GM21526 (cell line): Measurements from ENCODE around the gene MRPS26.
"Not testable (repeated sequence)": the region's sequence is repeated elsewhere in the genome, so short reads cannot be mapped to it uniquely, and the experiment has no call there.

Experiments
- ATAC-seq: cut with Tn5 transposase; IDR thresholded peaks from one replicate; pipeline ENCODE4 v1.9.1; 2021; ENCODE audit warnings: moderate library complexity; ENCODE audit not compliant: unreplicated experiment, low FRiP score

MRPS26 gene

DNA sequence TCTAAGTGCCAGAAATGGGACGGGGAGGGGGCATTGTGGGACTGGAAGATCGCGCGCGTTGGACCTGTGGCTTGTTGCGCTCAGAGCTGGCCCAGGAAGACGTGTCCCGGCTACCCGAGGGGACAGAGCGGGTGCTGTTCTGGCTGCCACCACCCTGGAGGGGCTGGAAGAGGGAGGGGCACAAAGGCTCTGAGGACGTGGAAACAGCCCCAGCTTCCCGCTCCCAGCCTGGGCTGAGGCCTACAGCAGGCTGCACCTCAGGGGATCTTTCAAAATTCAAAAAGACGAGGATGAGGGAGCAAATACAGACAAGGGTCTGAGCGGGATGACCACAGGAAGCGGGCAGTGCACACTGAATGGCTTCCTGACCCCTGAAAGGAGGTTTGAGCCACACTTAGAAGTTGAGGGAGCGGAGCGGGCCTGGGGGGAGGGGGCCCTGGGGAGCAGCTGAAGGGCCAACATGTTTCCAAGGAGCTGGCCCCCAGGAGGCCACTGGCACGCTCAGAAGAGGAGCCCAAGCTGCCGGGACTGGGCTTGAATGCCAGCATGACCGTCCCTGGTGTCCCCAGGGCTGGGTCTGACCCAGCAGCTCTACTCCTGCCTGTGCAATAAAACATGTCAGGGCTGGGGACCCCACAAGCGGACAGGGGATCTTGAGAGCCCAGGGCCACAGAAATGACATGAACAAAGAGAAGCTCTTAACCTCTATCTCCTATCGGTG, 26.8 kb downstream of the MRPS26 start:
- no peak for ATAC-seq

DNA sequence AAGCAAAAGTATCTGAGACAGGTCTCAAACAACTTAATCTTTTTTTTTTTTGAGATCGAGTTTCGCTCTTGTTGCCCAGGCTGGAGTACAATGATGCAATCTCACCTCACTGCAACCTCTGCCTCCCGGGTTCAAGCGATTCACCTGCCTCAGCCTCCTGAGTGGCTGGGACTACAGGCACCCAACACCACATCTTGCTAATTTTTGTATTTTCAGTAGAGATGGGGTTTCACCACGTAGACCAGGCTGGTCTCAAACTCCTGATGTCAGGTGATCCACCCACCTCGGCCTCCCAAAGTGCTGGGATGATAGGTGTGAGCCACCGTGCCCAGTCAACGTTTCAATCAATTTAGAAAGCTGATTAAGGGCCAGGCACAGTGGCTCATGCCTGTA, 27.4 kb downstream of the MRPS26 start:
- not testable (repeated sequence) for ATAC-seq

DNA sequence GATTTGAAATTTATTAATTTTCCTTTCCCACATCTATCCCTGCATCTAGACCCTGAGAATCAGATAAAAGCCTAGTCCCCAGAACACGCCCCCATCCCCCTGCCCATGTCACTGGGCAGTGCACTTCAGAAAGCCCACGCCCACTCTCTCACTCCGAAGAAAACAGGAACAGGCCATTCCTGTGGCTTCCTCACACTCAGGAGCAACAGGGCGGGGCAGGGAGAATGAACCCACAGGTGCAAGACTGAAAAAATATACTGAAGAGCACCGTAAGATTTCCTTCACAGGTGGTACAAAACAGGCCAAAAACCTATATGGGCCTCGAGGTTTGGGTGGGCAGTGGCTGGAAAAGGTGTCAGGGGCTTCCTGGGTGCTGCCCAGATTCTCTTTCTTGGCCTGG, 29.0 kb downstream of the MRPS26 start:
- no peak for ATAC-seq

DNA sequence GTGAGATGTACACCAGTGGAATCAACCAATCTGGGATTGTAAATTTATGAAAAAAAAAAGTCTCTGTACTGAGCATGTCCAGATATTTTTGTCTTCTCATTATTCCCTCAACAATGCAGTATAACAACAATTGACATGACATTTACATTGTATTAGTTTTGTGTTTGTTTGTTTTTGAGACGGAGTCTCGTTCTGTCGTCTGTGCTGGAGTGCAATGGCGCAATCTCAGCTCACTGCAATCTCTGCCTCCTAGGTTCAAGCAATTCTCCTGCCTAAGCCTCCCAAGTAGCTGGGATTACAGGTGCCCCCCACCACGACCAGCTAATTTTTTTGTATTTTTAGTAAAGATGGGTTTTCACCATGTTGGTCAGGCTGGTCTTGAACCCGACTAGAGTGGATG, 29.5 kb downstream of the MRPS26 start:
- not testable (repeated sequence) for ATAC-seq

DNA sequence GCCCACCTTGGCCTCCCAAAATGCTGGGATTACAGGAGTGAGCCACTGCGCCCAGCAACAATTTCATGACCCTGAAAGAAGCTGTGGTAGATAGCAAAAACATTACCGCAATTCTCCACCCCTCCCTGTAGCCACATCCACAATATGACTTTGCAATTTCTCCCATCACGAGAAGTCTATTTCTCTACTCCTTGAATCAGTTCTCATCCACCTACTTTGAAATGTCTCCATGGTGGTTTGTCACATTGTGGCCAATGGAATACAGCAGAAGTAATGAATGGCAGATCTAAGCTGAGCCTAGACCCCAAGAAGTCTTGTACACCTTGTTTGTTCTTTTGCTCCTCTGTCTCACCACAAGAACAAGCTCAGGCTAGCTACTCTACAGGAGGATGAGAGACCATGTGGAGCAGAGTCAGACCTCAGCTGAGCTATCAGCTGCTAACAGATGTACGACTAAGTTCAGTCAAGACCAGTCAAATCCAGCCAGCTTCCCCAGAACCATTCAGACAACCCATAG, 31.8 kb downstream of the MRPS26 start:
- ATAC-seq = no peak

DNA sequence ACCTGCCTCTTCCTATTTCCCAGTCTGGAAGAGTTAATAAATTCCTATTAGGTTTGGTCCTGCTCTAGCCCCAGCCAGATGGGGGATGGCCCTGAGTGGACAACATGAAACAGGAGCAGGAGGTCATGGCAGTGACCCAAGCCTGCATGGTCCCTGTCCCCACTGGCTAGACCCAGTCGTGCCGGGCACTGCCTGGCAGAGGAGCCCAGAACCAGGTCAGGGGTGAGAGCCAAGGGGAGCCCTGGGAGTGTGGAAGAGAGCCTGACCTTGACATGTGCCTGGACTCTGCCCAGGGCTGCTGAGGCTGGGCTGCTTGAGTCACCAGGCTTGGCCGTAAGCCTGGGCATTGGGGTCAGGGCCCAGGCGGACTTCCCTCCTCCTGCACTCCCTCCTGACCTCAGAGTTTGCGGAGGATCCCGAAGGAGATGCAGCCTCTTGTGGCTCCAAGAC, 35.1 kb downstream of the MRPS26 start:
- ATAC-seq = no peak

DNA sequence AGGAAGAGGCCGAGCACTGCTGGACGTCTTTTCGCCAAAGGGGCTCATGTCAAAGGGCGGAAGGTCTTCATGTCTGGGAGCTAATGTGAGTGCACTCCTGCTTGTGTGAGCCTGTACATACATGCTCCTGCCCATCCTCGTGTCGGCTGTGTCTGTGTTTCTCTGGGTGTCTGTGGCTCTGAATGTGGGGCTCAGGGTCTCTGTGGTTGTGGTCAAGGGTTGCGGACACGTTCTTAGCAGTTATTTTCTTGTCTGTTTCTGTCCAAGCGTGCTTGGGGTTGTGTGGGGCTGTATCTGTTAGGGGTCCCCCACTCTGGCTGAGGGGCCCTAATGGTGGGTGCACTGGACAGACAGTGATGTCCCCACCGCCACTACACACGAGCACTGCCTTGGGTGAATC, 35.8 kb downstream of the MRPS26 start:
- ATAC-seq = no peak

DNA sequence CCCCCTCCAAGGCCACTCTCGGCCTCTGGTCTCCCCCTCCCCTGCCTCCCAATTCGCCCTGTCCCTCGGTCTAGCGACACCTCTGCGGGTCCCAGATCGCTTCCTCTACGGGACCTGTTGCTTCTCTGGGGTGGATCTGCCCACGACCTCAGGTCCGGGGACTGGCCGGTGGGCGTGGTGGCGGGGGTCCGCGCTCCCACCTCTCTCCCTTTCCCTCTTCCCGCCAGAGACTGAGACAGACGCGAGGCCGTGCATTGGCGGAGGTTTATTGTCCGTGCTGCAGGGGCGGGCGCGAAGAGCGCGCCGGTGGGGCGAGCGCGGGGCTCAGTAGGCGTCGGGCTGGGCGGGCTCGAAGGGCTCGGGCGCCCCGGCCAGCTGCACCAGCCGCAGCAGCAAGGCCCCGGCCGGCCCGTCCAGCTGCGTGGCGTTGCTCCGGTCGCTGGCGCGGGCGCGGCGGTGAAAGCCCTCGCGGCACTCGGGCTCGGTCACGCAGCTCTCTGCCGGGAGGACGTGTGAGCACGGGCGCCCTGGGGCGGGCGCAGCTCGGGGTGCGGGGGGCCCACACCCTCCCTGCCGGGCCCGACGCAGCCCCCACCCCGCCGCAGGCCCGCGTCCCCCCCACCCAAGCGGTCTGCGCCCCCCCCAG, 36.6 kb downstream of the MRPS26 start:
- no peak for ATAC-seq

DNA sequence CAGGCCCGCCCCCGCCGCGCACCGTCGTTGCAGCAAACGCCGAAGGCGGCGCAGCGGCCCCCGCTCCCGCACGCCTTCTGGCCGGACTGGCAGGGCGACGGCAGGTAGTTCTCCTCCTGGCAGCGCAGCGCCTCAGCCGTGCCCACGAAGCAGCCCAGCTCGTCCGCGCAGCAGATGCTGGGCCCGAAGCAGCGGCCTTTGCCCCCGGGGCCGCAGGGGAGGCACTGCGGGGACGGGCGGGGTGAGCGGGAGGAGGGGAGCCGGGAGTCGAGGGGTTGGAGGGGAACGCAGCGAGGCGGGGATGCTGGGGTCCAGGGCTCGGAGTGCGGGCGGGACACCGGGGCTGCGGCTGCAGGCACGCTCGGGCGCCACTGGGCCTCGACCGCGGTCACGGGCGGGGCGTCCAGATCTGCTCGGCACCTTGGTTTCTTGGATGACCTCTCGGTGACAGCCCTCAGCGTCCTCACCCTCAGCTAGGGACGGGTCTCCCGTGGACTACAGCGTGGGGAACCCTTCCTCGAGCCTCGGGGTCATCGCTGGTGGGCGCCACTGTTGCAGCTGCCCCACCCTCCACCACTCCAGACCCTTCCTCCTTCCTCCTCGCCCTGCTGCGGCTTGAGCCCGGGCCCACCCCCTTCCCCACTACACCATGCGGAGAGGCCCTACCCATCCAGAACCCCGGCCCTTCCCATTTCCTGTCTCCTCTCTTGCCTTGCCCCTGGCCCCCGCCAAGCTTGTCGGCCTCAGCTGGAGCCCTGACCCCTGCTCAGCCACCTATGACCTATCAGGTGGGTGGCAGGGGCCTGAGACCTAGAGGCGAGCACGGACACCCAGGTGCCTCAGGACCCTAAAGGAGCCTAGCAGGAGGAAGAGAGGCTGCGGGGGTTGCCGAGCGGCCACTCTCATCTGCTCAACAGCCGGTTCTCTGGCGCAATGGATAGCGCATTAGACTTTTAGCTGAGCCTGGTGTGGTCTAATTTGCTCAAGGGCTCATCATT, 37.4 kb downstream of the MRPS26 start:
- ATAC-seq = no peak

DNA sequence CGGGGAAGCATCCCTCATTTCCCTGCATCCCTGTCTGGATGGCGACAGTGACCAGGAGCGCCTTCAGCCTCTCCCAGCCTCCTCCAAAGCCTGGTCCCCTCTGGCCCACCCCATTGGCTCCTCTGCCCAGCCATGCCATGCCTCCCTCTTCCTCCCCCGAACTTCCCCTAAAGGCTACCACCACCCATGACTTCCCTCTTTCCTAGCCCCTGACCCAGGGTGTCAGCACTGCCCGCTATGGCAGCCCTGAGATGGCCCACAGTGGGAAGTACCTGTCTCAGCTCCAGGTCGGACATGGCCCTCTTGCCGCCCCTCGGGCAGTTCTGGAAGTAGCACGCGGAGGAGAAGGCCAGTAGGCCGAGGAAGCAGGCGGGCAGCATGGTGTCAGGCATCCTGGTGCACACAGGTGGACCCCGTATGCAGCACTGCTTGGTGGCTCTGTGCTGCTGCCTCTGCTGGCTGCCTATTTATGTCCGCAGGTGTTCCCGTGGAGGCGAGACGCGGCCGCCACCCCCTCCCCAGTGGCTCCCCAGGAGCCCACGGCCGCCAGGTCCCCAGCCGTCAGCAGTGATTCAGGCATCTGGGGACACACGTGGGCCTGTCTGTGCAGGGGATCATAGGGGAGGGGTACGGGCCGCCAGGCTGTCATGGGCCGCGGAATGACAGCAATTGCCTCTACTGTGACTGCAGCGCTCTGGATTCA, 38.6 kb downstream of the MRPS26 start, which contains the start of gene AVP:
AVP (minus strand) TSS at position 442 of the 703 bp plus-strand sequence; CDS start at position 392, 50 bp downstream.
- no peak for ATAC-seq

DNA sequence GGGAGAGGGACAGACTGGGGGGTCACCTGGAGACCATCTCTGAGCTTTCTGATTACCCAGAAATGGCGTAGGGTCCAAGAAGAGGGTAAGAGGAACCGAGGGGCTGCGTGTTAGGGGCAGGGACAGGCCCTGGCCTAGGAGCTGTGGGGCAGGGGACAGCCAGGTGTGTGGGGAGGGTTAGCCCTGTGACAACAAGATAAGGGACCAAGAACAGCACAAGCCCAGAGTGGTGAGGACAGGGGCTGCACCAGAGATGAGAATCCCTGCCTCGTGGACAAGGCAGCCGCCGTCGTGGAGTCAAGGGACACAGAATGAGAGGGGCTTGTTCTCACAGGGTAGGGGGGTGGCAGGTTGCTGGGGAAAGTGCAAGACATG, 39.1 kb downstream of the MRPS26 start:
- no peak for ATAC-seq

DNA sequence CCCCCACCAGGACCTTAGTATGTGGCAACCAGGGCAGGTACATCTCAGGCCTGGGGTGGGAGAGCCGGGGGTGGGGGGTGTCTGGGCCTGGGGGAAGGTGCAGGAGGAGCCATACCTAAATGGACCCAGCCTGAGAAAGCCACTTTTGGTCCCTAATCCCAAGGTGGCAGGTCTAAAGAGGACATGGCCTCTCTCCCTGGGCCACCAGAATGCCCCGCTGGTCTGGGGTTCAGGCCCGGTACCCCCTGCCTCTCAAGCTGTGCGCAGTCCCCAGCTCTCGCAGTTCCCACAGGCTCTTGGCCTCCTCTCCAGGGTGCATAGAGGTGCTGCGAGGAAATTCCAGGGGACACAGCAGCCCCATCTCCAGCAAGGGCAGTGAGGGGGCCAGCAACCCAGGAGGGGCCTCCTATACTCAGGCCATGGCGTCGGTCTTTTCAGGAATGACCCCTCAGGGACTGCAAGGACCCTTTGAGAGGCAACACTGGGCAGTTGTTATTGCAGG, 39.8 kb downstream of the MRPS26 start:
- no peak for ATAC-seq

DNA sequence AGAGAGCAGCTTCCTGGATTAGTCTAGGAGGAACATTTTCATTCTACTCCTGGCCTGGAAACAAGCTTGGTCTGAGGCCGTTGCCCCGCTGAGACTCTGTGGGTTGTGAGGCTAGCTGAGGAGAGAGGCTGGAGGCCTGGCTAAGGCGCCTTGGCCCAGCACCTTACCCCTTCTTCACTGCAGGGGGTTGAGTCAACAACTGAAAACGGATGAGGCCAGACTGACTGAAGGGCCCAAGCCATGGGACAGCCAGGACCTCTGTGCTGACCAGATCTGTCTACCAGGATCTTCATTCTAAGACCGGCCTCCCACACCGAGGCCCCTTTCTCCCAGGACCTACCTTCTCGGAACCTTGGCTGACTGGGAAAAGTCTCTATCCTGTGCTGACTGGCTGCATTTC, 42.2 kb downstream of the MRPS26 start:
- no peak for ATAC-seq

DNA sequence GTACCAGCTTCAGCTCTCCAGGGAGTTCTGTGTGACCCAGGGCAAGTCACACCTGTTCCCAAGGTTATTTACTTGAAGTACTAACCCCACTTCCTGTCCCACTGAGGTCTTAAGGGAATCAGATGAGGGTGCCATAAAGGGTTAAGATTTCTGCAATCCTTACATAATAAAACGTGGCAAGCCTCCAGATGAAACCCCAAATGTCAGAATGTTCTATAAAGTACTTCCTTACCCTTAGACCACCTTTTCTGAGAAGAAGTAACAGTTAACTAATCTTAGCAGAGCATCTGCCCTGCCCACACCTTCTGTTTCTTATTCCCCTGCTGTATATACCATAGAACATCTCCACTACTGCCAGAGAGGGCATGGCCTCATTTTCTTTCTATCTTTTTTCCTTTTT, 44.7 kb downstream of the MRPS26 start:
- ATAC-seq = no peak

DNA sequence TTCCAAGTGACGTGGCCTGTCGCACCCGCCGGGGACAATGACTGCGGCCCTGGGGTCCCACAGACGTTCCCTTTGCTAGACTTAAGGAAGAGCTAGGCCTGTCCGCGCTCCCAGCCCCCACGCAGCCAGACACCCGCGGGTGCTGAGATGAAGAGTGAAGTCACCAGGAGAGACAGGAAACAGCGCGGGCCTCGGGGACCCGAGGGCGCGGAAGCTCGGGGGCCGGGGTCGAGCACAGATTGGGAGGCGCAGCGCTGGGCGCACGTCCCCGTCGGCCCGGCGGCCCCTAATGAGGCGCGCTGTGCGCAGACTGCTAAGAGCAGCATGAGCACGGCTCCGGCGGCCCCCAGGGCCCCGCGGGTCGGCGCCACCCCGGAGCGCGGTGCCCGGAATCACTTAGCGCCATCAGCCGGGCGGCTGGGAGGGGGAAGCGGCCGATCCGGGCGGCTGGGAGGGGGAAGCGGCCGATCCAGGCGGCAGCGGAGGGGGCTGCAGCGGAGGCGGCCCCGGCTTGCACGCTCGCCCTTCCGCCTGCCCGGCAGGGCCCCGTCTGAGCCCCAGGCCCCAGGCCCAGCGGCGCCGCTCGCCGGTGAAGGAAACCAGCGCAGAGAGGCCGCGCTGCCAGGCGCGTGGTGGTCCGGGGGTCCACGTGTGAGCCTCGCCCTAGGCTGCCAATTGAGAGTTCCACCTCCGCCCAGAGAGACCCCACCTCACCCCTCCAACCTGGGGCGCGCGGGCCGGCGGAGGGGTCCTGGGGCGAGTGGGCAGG, 46.9 kb downstream of the MRPS26 start:
- no peak for ATAC-seq

DNA sequence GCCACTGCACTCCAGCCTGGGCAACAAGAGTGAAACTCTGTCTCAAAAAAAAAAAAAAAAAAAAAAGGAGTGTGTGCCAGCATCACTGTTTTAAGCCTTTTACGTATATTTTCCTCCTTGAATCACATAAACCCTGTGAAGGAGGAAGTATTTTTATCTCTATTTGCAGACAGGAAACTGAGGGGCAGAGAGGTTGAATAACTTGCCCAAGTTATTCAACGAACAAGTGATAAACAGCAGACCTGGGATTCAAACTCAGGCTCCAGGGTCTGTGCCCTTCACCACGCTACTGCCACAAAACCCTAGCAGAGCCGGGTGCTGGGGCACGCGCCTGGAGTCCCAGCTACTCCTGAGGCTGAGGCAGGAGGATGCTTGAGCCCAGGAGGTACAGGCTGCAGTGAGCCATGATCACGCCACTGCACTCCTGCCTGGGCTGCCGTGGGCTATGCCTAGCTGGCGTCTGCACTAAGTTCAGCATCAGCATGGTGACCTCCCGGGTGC, 48.1 kb downstream of the MRPS26 start:
- no peak for ATAC-seq

DNA sequence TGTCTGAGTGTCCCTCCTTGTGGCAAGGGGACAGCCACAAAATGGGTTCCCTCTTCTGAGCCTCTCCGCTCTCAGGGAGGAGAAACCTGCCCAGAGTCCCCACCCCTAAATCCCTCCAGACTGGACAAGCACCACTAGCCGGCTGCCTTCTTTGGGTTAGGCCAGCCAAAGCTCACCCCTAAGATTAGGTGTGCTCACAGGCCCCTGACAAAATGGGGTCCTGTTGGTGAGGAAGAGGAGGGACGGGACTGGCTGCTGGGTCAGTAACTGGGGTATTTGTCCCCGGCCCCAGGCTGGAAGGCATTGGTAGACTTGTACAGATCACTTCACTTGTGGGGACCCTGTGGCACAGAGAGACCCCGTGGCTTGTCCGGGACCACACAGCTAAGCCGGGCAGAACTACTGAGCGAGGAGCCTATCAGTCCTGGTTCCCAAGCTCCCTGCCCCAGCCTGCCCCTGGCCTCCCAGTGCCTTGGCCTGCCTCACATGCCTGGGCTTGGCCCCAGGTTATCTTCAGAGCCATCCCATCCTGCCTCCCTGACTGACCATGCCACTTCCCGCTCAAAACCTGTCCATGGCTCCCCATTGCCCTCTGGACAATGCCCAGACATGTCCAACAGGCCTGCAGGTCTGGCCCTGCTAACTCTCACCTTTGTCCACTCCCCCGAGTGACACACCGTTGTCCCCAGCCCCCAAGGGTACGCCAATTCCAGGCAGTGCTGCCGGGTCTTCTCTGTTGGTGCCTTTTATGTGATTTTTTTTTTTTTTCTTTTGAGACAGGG, 49.2 kb downstream of the MRPS26 start:
- no peak for ATAC-seq
